GM19372 (cell line): ENCODE data around the gene UBE3B.

Source experiments
- ATAC-seq: cut with Tn5 transposase; IDR thresholded peaks from one replicate; pipeline ENCODE4 v1.9.1; 2021; ENCODE audit warnings: mild to moderate bottlenecking, low read depth, moderate library complexity; ENCODE audit not compliant: unreplicated experiment

UBE3B gene

DNA sequence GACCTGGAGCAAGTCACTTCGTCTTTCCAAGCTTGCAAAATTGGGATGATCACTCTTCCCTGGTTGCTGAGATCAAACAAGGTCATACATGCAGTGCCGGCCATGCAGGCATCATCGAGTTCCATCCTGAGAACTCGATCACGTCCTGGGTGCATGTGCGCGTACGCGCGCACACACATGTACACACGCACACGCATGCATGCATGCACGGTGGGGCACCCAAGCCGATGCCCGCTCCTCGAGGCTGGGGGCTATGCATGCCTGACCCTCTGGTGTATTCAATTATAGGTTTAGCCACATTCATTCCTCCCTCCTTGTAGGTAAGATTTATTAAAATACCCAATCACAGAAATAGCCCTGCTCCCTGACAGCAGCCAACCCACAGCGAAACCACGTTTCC is 69.9 kb downstream of the UBE3B start:
- no peak for ATAC-seq

- ATAC-seq, result no peak
These were observed 70.8 kb downstream of the UBE3B start for GRCh38 chr12:109548258-109548657.

- no peak for ATAC-seq
These were observed 72.3 kb downstream of the UBE3B start for GRCh38 chr12:109549613-109550270.

- no peak for ATAC-seq
These were observed 72.8 kb downstream of the UBE3B start for GRCh38 chr12:109550281-109550680.

- ATAC-seq, result no peak
These were observed 73.7 kb downstream of the UBE3B start for GRCh38 chr12:109551108-109551507.

DNA sequence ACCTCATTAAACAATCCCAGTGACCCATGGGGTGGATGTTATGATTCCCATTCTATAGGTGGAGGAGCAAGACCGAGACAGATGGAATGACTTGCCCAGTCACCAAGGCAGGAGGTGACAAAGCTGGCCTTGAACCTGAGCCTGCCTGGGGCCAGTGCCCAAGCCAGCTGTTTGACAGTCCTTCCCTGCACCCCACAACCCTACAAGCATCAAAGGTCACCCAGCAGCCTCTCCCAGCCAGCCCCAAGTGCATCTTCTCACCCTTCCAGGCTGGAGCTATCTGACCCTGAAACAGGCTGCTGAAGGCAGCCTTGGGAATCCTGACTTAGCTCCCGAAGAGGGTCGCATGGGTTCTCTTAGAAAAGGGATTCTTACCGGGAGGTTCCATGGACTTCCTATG is 75.5 kb downstream of the UBE3B start:
- ATAC-seq, result no peak

DNA sequence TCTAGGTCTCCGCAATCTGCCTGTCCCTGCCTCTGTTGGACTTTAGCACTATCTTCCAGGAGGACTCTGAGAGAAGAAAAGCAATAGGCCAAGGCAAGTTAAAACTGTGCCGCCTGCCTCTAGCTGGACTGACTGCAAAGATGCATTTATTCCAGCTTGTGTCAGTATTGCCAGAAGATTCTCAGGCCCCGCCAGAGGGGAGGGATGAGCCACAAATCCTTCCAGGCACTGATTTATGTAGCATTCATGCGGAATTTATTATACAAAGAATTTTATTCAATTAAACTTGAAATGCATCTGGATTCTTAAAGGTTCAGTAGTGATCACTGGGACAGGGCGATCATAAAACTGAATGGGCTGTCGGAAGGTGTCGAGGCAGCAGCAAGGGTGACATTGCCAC is 76.0 kb downstream of the UBE3B start:
- ATAC-seq, result no peak

DNA sequence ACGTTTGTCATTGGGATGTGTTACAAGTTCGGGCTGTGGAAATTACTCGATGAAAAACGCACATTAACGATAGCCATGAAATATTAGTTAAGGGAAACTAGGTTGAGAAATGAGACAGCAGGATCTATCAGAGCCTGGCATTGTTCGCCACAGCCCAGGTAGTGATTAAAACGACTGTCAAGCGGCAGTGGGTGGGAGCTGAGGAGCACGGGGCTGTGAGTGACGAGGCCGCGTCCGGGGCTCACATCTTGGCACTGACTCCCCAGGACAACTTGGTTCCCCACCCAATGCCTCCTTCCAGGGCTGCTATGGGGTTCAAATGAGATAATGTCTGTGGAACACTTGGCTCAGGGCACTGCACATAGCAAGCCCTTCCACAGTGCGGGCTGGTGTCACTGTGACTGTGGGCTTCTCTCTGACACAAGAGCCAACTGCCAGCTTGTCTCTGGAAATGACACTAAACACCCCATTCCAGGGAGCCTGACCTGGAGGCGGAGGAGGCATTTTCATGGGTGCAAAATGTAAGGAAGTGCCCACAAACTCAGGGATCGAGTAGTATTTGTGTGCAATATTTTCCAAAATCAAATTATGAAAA is 76.6 kb downstream of the UBE3B start:
- no peak for ATAC-seq

- no peak for ATAC-seq
These were observed 77.3 kb downstream of the UBE3B start for GRCh38 chr12:109554761-109555160.

- no peak for ATAC-seq
These were observed 78.2 kb downstream of the UBE3B start for GRCh38 chr12:109555431-109556315.

GRCh38 chr12:109557200-109557599 is 79.8 kb downstream of the UBE3B start:
- ATAC-seq, result no peak

DNA sequence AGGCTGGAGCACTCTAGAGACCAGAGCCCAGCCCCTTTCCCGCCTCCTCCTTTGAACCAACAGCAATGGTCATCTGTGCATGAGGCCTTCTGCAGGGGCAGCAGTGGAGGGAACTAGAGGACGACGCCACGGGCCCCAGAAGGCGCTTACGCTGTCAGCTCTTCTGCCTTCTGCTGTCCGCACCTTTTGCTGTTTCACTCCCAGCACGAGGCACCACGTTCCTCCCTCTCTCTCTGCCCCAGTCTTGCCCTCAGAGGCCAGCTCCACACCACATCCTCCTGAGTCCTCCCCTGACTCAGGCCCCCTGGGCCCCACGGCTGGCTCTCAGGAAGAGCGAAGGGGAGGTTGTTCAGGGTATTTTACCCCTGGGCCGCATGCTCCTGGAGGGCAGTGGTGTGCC is 80.4 kb downstream of the UBE3B start:
- no peak for ATAC-seq

DNA sequence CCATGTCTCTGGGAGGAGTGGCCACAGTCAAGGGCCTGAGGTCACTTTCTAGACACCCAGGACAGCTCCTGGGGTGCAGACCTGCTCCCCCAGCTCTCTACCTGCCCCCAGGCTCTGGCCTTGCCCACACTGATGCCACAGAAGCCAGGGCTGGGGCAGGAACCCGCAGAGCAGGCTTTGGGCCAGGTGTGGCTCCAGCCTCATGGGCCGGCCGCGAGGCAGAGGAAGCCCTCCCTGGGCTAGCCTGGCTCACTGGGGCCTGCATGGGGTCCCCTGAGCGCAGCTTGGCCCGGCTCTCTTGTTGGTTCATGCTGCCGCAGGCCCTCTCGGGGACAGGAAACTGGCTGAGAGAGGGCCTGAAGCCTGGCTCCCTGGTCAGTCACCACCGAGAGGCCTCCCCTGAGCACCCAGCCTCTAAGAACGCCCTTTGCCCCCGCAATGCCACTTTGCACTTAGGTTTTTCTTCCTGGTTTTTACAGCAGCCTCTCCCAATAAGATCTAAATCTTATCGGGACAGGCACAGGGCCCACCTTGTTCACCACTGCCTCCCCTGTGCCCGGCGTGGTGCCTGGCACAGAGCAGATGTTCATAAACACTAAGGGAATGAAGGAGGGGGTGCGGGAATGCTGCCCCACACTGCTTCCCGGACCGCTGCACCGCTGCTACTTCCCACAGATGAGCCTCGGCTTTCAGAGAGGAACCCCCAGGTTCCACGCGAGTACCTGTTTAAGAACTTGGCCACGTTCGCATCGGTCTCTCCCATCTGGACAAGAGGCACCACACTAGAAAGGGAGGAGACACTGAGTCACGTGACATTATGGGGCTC is 81.2 kb downstream of the UBE3B start:
- ATAC-seq, result no peak

DNA sequence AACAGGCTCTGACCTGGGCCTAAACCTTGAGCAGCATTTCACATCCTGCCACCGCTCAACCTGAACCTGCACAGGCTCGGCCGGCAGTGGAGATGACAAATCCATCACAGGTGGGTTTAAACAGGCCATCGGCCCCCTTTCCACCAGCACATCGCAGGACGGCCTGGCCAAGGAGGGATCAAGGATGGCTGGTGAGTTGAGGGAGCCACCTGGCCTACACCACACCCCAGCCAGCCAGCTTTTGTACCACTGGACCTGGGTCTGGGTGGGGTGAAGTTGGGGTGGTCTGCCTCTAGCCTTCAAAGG is 81.7 kb downstream of the UBE3B start:
- ATAC-seq, result no peak

DNA sequence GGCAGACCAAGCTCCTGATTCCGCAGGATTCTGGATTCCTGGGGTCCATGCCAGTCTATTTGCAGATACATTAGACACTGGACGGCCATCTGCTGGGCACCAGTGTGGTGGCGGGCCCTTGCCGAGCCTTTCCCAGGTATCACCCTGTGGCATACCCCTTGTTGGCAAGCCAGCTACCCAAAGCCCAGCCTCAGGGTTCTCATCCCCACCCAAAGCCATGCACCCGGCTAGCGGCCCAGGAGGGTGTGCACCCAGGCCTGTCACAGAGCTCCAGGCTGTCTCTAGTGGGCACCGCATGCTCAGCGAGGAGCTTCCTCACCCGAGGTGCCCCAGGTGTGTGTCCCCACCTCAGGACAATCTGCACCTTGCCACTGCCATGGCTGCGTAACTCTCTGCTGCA is 82.2 kb downstream of the UBE3B start:
- ATAC-seq, result no peak

GRCh38 chr12:109560867-109561710 is 83.7 kb downstream of the UBE3B start:
- no peak for ATAC-seq

GRCh38 chr12:109561711-109562030 is 84.2 kb downstream of the UBE3B start:
- no peak for ATAC-seq

- no peak for ATAC-seq
These were observed 85.4 kb downstream of the UBE3B start for GRCh38 chr12:109562871-109563270.

GRCh38 chr12:109563291-109564284 is 86.2 kb downstream of the UBE3B start:
- no peak for ATAC-seq
